Erythroblast (primary cell): Measurements from ENCODE around the gene IP6K3.

Experiments
- GATA1 ChIP-seq: IDR thresholded peaks from 2 replicates; pipeline ENCODE4 v1.6.1; 2011; ENCODE audit warnings: low read depth, mild to moderate bottlenecking, control low read depth, low read length, moderate library complexity
- POLR2A ChIP-seq: IDR thresholded peaks from 2 replicates; pipeline ENCODE4 v1.6.1; 2011; ENCODE audit warnings: mild to moderate bottlenecking, low read length

DNA sequence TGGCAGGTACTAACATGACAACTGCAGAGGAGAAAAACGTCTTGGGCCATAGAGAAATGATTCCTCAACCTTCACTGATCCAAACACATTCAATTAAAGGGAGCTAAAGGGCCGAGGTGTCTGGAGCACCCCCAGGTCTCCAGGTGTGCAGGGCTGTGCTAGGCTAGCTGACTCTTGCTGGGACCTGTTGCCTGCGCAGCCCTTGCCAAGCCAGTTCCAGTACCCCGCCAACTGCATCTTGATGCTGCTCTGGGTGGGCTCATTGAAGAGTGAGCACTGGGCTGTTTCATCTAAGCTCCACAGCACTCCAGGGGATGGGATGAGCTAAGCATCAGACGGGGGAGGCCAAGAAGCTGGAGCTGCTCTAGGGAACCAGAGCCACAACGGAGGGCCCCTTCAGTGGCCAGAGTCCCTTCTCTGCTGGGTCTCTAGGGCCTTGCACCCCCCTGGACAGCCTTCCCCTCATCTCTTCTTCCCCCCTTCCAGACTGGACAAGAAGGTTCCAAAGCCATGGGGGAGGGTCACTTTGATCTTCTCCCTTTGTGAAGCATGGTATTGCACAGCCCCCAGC is 26.3 kb upstream of the IP6K3 start:
- TF ChIP-seq GATA1 (no peak), POLR2A (no peak)
